A549 (cell line): Measurements from ENCODE around the gene CLIC5.

Source experiments
- EP300 ChIP-seq, 2 experiments: fragments of >200 bp; sonication (Bioruptor Twin); formaldehyde crosslinking; IDR thresholded peaks; 2 replicates in 1 of 2; 3 replicates in 1 of 2; pipeline ENCODE4 v1.6.1; 2016 to 2017
- ESRRA ChIP-seq: fragments of 150-350 bp; IDR thresholded peaks from 2 replicates; pipeline ENCODE4 v1.6.1; 2014; ENCODE audit warnings: mild to moderate bottlenecking, low read length, borderline replicate concordance

DNA sequence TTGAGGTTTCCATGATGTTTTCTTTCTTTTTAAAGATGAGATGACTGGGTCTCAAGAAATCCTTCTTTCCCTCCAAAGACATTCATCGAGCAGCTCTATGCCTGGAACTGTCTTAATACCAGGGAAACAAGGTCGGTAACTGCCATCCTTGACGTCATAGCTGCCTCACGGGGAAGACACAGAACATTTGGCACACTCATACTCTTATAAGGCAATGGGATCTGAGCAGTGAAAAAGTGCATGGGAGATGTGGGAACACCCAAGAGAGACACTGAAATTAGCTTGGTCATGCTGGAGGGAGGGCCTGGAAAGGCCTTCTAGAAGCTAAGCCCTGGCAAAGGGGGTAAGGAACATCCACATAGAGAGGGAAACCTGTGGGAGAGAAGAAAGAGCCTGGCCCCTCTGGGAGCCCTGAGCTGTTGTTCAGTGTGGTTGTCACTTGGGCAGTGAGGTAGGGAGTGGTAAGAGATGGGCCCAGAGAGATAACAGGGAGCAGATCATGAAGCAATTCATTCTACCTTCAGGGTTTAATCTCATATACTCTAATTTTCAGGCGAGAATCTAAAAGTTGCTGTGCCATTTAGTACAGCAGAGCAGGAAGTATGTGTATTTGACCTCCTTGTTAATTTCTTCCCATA, 30.8 kb downstream of the CLIC5 start:
- no peak for TF ChIP-seq ESRRA
- no peak for TF ChIP-seq EP300 (IDR thresholded peaks at IDR 0.05)
